HEK293T (cell line): ENCODE measurements around the gene EPHA3.

Experiments
- ARNT ChIP-seq: fragments of 450-650 bp; IDR thresholded peaks from 2 replicates; pipeline ENCODE4 v1.6.1; 2017; ENCODE audit warnings: mild to moderate bottlenecking
- BHLHE40 ChIP-seq: fragments of 450-650 bp; IDR thresholded peaks from 2 replicates; pipeline ENCODE4 v1.6.1; 2016; ENCODE audit warnings: mild to moderate bottlenecking, moderate library complexity, borderline replicate concordance
- CTBP1 ChIP-seq: fragments of 450-650 bp; IDR thresholded peaks from 2 replicates; pipeline ENCODE4 v1.6.1; 2016; ENCODE audit warnings: borderline replicate concordance
- ELF4 ChIP-seq: fragments of 450-650 bp; IDR thresholded peaks from 2 replicates; pipeline ENCODE4 v1.6.1; 2017; ENCODE audit warnings: antibody characterized with exemption
- FOXA1 ChIP-seq: fragments of 450-650 bp; IDR thresholded peaks from 2 replicates; pipeline ENCODE4 v1.6.1; 2016; ENCODE audit warnings: mild to moderate bottlenecking
- FOXK2 ChIP-seq: fragments of 450-650 bp; IDR thresholded peaks from 2 replicates; pipeline ENCODE4 v1.6.1; 2016; ENCODE audit warnings: mild to moderate bottlenecking
- FOXM1 ChIP-seq: fragments of 450-650 bp; IDR thresholded peaks from 2 replicates; pipeline ENCODE4 v1.6.1; 2017; ENCODE audit warnings: mild to moderate bottlenecking, borderline replicate concordance
- HDGF ChIP-seq: fragments of 450-650 bp; IDR thresholded peaks from 2 replicates; pipeline ENCODE4 v1.6.1; 2017; ENCODE audit warnings: antibody characterized with exemption, borderline replicate concordance
- LEF1 ChIP-seq: fragments of 450-650 bp; IDR thresholded peaks from 2 replicates; pipeline ENCODE4 v1.6.1; 2017; ENCODE audit warnings: mild to moderate bottlenecking, borderline replicate concordance
- SP1 ChIP-seq: fragments of 450-650 bp; IDR thresholded peaks from 2 replicates; pipeline ENCODE4 v1.6.1; 2017
- SUZ12 ChIP-seq: fragments of 450-650 bp; IDR thresholded peaks from 2 replicates; pipeline ENCODE4 v1.6.1; 2016; ENCODE audit warnings: mild to moderate bottlenecking
- TARDBP ChIP-seq: fragments of 450-650 bp; IDR thresholded peaks from 2 replicates; pipeline ENCODE4 v1.6.1; 2016
- ZNF384 ChIP-seq: fragments of 450-650 bp; IDR thresholded peaks from 2 replicates; pipeline ENCODE4 v1.6.1; 2016
- TF ChIP-seq, protein P1 (sequence below): fragments of 450-650 bp; IDR thresholded peaks from 2 replicates; pipeline ENCODE4 v1.6.1; 2016

GRCh38 chr3:89280822-89281365, 173.5 kb downstream of the EPHA3 start:
- TF ChIP-seq LEF1 (no peak), SP1 (no peak), SUZ12 (no peak), FOXA1 (no peak), BHLHE40 (no peak), FOXK2 (no peak), TARDBP (no peak), ELF4 (no peak), HDGF (no peak), FOXM1 (no peak), CTBP1 (no peak), ARNT (no peak), ZNF384 (no peak)
- TF ChIP-seq, protein P1, sequence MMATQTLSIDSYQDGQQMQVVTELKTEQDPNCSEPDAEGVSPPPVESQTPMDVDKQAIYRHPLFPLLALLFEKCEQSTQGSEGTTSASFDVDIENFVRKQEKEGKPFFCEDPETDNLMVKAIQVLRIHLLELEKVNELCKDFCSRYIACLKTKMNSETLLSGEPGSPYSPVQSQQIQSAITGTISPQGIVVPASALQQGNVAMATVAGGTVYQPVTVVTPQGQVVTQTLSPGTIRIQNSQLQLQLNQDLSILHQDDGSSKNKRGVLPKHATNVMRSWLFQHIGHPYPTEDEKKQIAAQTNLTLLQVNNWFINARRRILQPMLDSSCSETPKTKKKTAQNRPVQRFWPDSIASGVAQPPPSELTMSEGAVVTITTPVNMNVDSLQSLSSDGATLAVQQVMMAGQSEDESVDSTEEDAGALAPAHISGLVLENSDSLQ, result no peak
